Body of pancreas (tissue), 4 donors: ENCODE data around the gene TLR9. TPM values are rescaled to one million over a fixed set of nuclear protein-coding genes. Genes with fewer than 3 reads are reported as not detected.

Experiments
- ATAC-seq: fragments of 150-250 bp; one replicate; pipeline ENCODE4 v1.9.1; 2016
- DNase-seq, 4 donors: peaks; one replicate each; pipeline ENCODE4 v3.0.0-alpha.2; 2019
- H3K27ac ChIP-seq, 4 donors: fragments of 200-600 bp; sonication (generic); 1 replicate in 3 of 4; 2 replicates in 1 of 4; pipeline versions ENCODE4 v1.5.1 to v1.6.1; 2016 to 2019; ENCODE audit warnings: mild to moderate bottlenecking in 1 of 4, mixed read lengths in 1 of 4, moderate library complexity in 1 of 4
- H3K27me3 ChIP-seq, 2 donors: fragments of 200-600 bp; sonication (generic); one replicate each; pipeline ENCODE4 v1.6.0; 2016; ENCODE audit warnings: mild to moderate bottlenecking in 1 of 2
- H3K36me3 ChIP-seq, 2 donors: fragments of 200-600 bp; sonication (generic); replicated peaks in 1 of 2; 2 replicates each; pipeline ENCODE4 v1.5.1; 2016; ENCODE audit warnings: low read depth in 2 of 2; ENCODE audit not compliant: insufficient read depth in 1 of 2
- H3K4me1 ChIP-seq: fragments of 200-600 bp; sonication (generic); one replicate; pipeline ENCODE4 v1.6.0; 2016
- H3K4me3 ChIP-seq, 2 donors: fragments of 200-600 bp; sonication (generic); 1 replicate in 1 of 2; 2 replicates in 1 of 2; pipeline ENCODE4 v1.5.1; 2016 to 2019
- H3K9me3 ChIP-seq, 3 donors: fragments of 200-600 bp; sonication (generic); 1 replicate in 2 of 3; 2 replicates in 1 of 3; pipeline ENCODE4 v1.5.1; 2016
- POLR2A ChIP-seq, 3 donors: fragments of 450-650 bp; IDR thresholded peaks; one replicate each; pipeline ENCODE4 v1.6.1; 2016; ENCODE audit warnings: antibody characterized with exemption in 3 of 3, mild to moderate bottlenecking in 2 of 3
- WGBS, 2 donors: methylation state at CpG; one replicate each; pipeline ENCODE4 v1.1.5; 2017; 5-methylcytosine and 5-hydroxymethylcytosine counted together
- intact Hi-C: fragments of 100-400 bp; cut with DNase I; formaldehyde crosslinking; loops from one replicate; pipeline ENCODE4 v1.15.1; 2023
- total RNA-seq, 2 donors: library from RNA; depleted of rRNA; stranded (reverse); fragments of >200 nt; gene quantifications; one replicate each; pipeline ENCODE4 v1.1.0, GENCODE V29; 2016
- TF ChIP-seq, protein P1 (sequence below), 7 experiments: fragments of 450-650 bp in 4 of 7; fragments of 200-600 bp in 3 of 7; sonication (generic) in 3 of 7; IDR thresholded peaks; one replicate each; pipeline ENCODE4 v1.5.1; 2016 to 2019; ENCODE audit warnings: antibody characterized with exemption in 7 of 7

Gene TLR9
- total RNA-seq, 2 donors from 2014 or later, result 0.26 TPM; not detected in 1

DNA sequence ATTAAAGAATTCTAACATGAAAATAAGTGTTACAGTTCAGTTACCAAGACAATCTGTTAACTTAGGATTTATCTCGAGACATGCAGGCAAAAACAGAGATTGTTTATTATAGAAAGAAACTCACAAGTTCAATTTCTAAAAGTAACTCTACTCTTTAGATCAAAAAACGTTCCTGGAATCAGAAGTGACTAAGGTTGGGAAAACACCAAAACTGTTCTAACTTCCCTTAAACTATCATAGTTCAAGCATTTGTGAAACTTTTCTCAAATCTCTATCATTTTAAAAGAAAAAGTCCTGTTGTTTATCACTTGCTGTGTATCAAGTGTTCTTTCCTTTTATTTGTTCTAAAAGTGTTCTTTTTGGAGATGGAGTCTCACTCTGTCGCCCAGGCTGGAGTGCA, 44.3 kb upstream of the TLR9 start:
- DNase-seq (no peak), ATAC-seq (no peak)
- TF ChIP-seq, protein P1, sequence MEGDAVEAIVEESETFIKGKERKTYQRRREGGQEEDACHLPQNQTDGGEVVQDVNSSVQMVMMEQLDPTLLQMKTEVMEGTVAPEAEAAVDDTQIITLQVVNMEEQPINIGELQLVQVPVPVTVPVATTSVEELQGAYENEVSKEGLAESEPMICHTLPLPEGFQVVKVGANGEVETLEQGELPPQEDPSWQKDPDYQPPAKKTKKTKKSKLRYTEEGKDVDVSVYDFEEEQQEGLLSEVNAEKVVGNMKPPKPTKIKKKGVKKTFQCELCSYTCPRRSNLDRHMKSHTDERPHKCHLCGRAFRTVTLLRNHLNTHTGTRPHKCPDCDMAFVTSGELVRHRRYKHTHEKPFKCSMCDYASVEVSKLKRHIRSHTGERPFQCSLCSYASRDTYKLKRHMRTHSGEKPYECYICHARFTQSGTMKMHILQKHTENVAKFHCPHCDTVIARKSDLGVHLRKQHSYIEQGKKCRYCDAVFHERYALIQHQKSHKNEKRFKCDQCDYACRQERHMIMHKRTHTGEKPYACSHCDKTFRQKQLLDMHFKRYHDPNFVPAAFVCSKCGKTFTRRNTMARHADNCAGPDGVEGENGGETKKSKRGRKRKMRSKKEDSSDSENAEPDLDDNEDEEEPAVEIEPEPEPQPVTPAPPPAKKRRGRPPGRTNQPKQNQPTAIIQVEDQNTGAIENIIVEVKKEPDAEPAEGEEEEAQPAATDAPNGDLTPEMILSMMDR (IDR thresholded peaks at IDR 0.05), result no peak
- TF ChIP-seq POLR2A (IDR thresholded peaks at IDR 0.05), result no peak
- WGBS, 2 donors, result 52 to 54% methylated on average over 3 of the region's 3 CpGs
- H3K9me3 ChIP-seq, result no peaks in the 10 kb centered on the region
- intact Hi-C loops, result no loop called here
- peak overlapping the region in 2 of 4 donors; percentile 35 to 67 for H3K27ac ChIP-seq
- H3K4me3 ChIP-seq, result no peak overlapping the region
- peaks cover 52% of the 10 kb centered on the region for H3K4me1 ChIP-seq
- H3K36me3 ChIP-seq, result peaks cover 9 to 19% of the 10 kb centered on the region in 2 donors
- H3K27me3 ChIP-seq, result no peaks in the 10 kb centered on the region

DNA sequence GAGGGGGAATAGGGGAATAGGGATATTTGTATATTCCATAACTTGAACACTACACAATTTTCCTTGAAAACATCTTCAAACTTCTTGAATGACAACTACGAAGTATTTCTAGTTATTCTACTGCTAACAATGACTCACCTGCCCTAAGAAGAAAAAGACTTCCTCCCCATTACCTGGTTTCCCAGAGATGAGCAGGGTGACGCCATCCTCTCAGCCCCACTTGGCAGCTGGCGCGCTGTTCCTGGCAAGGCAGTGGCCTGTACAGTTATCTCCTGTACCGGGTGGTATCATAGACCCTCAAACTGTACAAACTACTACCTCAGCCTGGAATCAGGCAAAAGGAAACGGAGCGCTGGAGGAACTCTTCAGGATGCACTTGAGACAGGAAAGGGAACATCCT, 42.6 kb upstream of the TLR9 start:
- Histone ChIP-seq H3K4me3 (no peak overlapping the region), H3K27ac (no peak overlapping the region), H3K4me1 (peaks cover 35% of the 10 kb centered on the region), H3K36me3 (peaks cover 9 to 22% of the 10 kb centered on the region in 2 donors), H3K9me3 (no peaks in the 10 kb centered on the region), H3K27me3 (no peaks in the 10 kb centered on the region)
- TF ChIP-seq POLR2A (IDR thresholded peaks at IDR 0.05), result no peak
- TF ChIP-seq, protein P1 (IDR thresholded peaks at IDR 0.05), result no peak
- DNase-seq, result no peak
- 82 to 86% methylated on average over 7 of the region's 7 CpGs for WGBS, 2 donors
- intact Hi-C loops, result no loop called here
- ATAC-seq, result no peak

DNA sequence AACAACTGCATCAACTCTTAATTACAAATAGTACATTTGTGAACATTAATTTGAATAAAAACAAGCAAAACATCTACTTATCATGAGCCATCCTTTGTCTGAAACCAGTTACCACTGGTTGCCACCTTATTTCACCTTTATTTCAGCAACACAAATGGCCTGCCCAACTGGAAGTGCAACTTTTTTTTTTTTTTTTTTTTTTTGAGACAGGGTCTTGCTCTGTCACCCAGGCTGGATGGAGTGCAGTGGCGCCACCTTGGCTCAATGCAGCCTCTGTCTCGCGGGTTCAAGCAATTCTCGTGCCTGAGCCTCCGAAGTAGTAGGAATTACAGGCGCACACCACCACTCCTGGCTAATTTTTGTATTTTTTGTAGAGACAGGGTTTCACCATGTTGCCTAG, 39.9 kb upstream of the TLR9 start:
- peaks cover 9 to 22% of the 10 kb centered on the region in 2 donors for H3K36me3 ChIP-seq
- ATAC-seq, result no peak
- no peak overlapping the region for H3K4me3 ChIP-seq
- no peaks in the 10 kb centered on the region for H3K9me3 ChIP-seq
- TF ChIP-seq, protein P1 (IDR thresholded peaks at IDR 0.05), result no peak
- no peak for TF ChIP-seq POLR2A (IDR thresholded peaks at IDR 0.05)
- H3K27ac ChIP-seq, result no peak overlapping the region
- peaks cover 10% of the 10 kb centered on the region for H3K4me1 ChIP-seq
- intact Hi-C loops, result no loop called here
- H3K27me3 ChIP-seq, result no peaks in the 10 kb centered on the region
- peak in 1 of 4 donors; percentile 17 for DNase-seq
- 75 to 92% methylated on average over 5 to 6 of the region's 6 CpGs for WGBS, 2 donors

DNA sequence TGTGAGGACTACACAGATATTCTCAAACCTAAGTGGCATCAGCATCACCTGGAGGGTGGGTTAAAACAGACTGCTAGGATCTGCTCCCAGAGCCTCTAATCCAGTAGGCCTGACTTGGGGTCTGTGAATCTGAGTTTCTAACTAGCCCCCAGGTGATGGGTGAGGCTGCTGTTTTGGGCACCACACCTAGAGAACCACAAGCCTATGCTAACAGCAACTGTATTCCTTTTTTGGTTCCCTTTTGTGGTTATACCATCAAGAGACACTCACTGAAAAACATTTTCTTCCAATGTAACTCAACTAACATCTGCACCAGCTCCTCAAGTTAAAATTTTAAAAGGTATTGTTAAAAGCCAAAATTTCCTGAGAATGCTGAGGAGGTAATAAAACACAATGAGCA, 37.0 kb upstream of the TLR9 start:
- TF ChIP-seq, protein P1 (IDR thresholded peaks at IDR 0.05), result no peak
- no peak for TF ChIP-seq POLR2A (IDR thresholded peaks at IDR 0.05)
- no peaks in the 10 kb centered on the region for H3K9me3 ChIP-seq
- no peak for DNase-seq
- intact Hi-C loops, result no loop called here
- peaks cover 3% of the 10 kb centered on the region for H3K4me1 ChIP-seq
- H3K4me3 ChIP-seq, result no peak overlapping the region
- H3K27ac ChIP-seq, result no peak overlapping the region
- no peak for ATAC-seq
- H3K27me3 ChIP-seq, result no peaks in the 10 kb centered on the region
- H3K36me3 ChIP-seq, result peaks cover 5 to 41% of the 10 kb centered on the region in 2 donors

DNA sequence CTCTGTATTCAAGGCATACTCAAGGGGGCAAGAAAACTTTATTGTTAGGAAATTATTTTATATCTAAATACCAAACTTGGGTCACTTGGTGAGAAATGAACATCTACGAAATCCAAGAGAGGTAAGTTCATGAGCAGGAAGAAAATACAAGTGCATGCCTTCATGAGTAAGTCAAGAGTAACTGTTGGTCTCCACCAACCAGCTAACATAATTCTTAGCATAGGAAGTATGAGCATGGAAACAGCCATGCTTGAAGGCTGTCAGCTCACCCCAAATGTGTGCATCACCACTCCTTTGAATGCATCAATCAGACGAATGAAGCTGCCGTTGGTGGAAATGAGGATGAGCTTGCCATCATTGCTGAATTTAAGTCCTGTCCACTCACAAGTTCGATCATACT, 34.0 kb upstream of the TLR9 start:
- TF ChIP-seq, protein P1 (IDR thresholded peaks at IDR 0.05), result no peak
- TF ChIP-seq POLR2A (IDR thresholded peaks at IDR 0.05), result no peak
- H3K27me3 ChIP-seq, result no peaks in the 10 kb centered on the region
- WGBS, 2 donors, result 83 to 86% methylated on average over 4 of the region's 4 CpGs
- H3K4me1 ChIP-seq, result no peaks in the 10 kb centered on the region
- no peak for ATAC-seq
- no peaks in the 10 kb centered on the region for H3K9me3 ChIP-seq
- H3K4me3 ChIP-seq, result no peak overlapping the region
- H3K27ac ChIP-seq, result no peak overlapping the region
- DNase-seq, result no peak
- intact Hi-C loops, result no loop called here
- peaks cover 13 to 46% of the 10 kb centered on the region in 2 donors for H3K36me3 ChIP-seq
